A549 (cell line): Measurements from ENCODE around the gene SEMA3C.

Experiments
- JUNB ChIP-seq: fragments of >200 bp; sonication (Bioruptor Twin); formaldehyde crosslinking; IDR thresholded peaks from 2 replicates; pipeline ENCODE4 v1.6.1; 2016
- TF ChIP-seq, protein P1 (sequence below): fragments of >200 bp; sonication (Bioruptor Twin); formaldehyde crosslinking; IDR thresholded peaks from 3 replicates; pipeline ENCODE4 v1.5.1; 2016

DNA sequence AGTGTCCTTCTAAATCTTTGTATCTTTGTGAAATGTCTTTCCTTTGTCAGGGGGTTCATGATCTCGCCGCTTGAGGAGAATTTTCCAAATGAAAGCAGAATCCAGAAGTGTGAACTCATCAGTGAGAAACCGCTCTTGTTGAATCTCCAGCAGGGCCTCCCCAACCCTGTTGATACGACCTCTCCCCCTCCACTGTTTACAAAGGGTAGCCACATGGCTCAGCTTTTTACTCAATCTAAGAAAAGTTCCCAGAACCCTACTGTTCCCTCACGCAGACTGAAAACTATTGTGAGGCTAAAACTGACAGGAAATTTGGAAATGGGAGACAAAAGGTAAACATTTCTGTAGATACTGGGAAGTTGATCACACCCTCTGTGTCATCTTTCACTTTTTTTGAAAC, 73.9 kb downstream of the SEMA3C start:
- no peak for TF ChIP-seq JUNB
- TF ChIP-seq, protein P1, sequence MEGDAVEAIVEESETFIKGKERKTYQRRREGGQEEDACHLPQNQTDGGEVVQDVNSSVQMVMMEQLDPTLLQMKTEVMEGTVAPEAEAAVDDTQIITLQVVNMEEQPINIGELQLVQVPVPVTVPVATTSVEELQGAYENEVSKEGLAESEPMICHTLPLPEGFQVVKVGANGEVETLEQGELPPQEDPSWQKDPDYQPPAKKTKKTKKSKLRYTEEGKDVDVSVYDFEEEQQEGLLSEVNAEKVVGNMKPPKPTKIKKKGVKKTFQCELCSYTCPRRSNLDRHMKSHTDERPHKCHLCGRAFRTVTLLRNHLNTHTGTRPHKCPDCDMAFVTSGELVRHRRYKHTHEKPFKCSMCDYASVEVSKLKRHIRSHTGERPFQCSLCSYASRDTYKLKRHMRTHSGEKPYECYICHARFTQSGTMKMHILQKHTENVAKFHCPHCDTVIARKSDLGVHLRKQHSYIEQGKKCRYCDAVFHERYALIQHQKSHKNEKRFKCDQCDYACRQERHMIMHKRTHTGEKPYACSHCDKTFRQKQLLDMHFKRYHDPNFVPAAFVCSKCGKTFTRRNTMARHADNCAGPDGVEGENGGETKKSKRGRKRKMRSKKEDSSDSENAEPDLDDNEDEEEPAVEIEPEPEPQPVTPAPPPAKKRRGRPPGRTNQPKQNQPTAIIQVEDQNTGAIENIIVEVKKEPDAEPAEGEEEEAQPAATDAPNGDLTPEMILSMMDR, result no peak
